HG03439 (cell line): ENCODE results near the gene POMT1.

Experiments used
- ATAC-seq: cut with Tn5 transposase; IDR thresholded peaks from one replicate; pipeline ENCODE4 v1.9.1; 2021; ENCODE audit warnings: mild to moderate bottlenecking, moderate library complexity; ENCODE audit not compliant: unreplicated experiment

Gene POMT1

DNA sequence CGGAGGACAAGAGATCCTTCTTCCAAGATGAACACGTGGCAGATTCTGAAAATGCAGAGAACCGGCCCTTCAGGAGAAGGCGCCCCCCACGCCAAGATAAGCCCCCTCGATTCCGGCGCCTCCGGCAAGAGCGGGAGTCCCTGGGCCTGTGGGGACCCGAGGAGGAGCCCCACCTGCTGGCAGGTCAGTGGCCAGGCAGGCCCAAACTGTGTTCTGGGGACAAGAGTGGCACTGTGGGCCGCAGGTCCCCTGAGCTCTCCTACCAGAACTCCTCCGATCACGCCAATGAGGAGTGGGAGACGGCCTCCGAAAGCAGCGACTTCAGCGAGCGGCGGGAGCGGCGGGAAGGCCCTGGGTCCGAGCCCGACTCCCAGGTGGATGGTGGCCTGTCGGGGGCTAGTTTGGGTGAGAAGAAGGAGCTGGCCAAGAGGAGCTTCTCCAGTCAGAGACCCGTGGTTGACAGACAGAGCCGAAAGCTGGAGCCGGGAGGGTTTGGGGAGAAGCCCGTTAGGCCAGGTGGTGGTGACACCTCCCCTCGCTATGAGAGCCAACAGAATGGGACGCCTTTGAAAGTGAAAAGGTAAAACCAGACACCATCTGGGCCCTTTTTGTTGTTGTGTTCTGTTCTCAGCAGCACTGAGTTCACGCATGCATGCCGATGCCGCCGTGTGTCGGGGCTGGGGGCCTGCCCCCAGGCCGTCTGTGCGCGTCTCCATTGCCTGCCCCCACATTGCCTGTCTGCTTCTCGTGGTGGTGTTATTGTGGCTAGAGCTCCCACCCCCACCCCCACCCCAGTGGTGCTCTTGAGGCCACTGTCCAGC, 26.6 kb upstream of the POMT1 start:
- no peak for ATAC-seq

DNA sequence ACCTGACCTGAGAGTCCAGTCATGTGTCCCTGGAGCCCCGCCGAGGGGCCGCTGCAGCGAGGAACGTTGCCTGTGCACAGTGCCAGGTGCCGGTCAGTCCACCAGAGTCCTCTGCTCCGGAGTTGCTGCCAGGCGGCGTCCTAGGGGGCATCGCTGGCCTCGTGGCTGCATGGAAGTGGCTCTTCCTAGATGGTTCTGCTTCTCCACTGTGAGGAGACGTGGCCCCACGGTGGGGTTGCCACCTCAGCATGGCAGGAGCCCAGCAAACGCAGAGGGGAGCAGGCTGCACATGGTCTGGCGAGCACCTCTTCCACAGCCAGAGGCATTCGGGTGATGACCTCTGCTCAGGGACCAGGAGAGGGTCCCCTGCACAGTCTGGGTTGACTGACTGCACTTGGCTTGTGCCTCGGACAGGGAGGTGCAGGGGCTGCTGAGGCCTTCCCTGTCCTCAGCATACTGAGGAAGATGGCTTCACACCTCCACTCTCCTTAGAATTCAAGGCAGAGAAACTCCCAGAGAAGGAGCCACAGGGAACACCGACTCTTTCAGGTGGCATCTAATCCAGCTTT, 25.9 kb upstream of the POMT1 start:
- no peak for ATAC-seq

DNA sequence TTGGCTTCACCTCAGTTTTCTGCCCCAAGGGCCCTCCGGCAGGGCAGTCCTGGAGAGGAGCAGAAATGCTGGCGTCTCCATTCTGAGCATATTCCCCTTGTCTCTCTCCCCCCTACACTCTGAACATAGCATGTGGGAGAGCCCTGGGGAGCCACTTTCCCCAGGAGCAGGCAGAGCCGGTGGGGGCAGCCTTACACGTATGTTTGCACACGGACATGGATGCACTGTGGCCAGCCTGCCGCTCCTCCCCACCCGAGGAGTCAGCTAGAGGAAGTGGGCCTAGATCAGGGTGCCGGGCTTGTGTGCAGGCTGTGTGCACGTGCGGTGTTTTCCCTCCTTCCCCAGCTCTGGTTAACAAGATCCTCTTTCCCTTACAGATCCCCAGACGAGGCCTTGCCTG, 25.4 kb upstream of the POMT1 start:
- ATAC-seq: no peak

DNA sequence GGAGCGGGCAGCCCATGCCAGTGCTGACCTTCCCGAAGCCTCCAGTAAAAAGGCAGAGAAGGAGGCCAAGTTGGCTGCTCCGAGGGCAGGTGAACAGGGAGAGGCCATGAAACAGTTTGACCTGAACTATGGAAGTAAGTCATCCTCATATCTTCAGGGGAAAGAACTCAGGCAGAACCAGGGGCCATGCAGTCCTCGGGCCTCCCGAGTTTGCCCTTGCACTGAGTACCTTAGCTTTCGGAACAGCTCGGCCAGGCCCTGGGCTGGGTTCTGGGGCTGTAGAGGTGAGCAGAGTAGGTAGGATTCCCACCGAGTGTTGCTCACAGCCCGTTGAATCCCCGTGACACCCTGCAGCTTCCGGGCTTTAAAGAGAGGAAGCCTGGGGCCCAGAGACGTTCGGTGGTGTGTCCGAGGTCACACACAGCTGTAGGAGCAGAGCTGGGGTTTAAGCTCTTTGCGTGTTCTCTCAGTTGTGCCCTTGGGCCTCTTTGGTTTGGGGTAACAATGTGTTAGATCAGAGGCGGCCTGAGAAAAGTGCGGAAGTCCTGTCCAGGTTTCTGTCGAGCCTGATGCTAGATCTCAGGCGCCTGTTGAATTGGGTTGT, 24.8 kb upstream of the POMT1 start:
- ATAC-seq: no peak

DNA sequence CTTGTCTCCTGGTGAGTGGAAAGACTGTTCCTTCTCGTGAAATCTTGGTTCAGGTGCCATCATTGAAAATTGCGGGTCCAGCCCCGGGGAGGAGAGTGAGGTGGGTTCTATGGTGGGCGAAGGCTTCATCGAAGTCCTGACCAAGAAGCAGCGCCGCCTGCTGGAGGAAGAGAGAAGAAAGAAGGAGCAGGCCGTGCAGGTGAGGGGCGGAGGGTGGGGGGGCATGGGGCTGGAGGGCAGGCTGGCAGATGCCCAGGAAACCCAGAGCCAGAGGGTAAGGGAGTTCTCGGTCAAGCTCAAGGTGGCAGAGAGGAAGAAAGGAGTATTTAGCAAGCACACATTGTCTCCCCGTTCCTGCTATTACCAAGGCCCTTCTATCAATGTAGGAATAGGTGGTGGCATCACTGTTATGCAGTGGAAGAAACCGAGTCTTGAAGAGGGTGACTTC, 24.3 kb upstream of the POMT1 start:
- ATAC-seq: no peak

DNA sequence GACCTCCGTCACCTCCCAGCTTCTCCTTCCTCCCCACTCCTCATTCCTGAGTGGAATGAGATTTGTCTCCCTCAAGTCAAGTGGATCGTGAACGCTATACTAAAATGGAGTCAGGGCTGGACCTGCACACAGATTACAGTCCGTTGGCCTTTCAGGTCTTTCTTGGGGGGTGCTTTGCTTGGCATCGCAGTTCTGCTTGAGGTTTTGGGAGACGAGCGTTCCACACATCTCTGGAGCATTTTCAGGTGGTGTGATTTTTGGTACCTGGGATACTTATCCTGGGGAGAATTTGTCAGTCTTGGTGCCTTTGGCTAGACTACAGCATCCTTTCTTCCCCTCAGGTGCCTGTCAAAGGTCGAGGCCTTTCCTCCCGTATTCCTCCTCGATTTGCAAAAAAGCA, 23.8 kb upstream of the POMT1 start:
- ATAC-seq: no peak

DNA sequence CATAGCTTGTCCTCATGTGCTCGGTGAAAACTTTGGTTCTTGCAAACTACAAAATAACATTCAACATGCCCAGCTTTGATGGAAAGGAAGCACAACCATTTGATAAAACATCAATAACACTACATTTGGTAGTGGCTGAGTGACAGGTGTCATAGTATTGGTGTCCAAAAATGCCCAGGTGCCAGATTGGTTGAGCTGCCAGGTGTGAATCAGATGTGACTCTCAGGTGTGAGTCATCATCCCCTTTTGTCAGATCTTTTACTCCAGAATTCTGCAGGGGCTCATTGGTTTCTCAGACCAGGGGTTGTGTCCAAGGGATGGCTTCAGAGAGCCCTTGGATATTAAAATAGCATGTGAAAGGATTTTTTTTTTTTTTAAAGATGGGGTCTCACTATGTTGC, 22.5 kb upstream of the POMT1 start:
- ATAC-seq: no peak

DNA sequence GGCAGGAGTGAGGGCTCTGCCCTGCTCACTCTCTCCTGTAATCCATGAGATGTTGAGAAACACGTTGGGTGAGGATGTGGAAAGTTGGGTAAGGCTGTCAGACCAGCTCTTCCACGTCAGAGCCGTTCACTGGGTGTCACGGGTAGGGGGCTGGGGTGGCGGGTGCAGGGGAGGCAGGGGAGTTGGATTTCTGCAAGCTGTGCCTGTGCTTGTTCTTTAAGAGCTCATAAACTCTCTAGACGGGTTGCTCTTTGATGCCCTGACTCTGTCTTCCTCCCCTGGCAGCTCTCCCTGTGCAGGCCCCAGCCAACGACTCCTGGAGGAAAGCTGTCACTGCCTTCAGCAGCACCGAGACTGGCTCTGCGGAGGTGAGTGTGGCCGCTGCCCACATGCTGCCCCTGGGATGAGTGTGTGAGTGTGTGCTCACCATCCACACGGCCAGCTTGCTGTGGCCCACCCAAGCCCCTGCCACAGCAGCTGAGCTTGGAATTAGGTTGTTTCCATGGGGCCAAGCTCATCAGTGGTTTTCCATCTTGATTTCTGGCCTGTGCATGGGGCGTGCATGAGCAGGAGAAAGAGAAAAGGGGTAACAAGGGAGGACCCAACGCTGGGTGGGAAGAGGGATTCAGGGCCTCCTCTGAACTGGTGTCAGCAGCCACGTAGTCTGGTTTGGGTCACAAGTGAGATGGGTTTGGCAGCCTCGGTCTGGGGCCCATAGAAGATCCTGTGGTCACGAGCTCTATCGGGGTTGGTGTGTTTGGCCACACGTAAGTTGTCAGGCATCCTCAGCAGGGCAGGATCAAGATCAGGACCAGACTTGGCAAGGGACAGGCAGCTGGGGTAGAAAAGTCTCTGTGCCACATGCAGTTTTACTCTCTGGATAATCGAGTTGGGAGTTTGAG, 21.0 kb upstream of the POMT1 start:
- no peak for ATAC-seq

DNA sequence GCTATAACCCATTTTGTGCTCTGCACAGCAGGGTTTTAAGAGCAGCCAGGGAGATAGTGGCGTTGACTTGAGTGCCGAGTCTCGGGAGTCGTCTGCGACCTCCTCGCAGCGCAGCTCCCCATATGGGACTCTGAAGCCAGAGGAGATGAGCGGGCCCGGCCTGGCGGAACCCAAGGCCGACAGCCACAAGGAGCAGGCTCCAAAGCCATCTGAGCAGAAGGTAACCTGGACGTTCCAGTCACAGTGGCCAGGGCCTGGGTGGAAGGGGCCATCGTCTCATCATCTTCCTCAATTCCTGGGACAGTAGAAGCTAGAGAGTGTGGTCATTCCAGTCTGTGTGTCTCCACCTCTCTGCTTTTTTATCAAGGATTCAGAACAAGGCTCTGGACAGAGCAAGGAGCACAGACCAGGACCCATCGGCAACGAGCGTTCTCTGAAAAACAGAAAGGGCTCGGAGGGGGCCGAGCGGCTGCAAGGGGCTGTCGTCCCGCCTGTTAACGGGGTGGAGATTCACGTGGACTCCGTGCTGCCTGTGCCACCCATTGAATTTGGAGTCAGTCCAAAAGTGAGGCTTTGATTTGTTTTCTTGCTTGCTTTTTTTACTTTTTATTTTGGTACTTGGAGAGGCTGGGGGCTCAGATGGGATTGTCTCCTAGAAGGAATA, 20.2 kb upstream of the POMT1 start:
- no peak for ATAC-seq

DNA sequence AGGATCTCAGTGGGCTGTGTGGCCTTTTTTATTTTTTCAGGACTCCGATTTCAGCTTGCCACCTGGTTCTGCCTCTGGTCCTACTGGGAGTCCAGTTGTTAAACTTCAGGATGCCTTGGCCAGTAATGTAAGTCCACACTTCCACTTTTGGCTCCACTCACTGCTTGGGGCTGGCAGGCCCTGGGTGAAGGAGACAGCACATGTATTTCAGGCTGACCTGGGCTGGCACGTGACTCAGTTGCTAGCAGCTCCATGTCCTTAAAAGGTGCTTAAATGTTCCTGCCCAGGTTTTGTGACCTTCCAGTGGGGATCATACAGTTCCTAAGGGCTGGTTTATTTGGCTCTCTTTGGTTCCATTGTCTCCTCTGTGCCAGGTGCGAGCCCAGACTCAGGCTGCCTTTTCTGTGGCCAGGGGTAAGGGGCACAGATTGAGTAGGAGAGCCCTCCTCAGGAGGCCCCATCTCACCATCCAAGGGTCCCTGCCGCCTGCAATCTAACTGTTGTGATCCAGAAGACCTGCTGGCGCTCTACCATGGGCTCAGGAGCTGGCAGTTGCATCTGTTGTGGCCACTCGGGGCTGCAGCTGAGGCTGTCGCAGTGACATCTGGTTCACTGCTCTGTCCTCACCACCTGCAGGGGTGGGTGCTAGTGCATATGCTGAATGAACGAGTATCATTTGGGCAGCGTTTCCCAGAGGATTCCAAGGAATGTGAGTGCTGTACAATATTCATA, 19.2 kb upstream of the POMT1 start:
- no peak for ATAC-seq

DNA sequence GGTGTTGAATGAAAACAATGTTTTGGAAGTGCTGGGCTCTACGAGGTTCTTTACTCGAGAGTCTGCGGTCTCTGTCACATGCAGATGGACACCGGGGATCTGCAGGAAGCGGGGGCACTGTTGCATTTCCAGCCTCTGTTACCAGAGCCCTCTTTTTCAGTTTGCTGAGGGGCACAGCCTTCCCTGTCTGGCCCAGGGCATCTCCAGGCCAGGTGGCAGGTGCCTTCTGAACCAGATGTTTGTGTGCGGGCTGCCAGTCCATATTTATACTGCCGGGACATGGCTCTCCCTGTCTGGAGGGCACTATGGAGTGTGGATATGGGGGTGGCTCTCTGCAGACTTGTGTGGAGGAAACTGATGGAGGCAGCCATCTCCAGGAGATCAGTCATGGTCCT, 18.7 kb upstream of the POMT1 start:
- no peak for ATAC-seq

DNA sequence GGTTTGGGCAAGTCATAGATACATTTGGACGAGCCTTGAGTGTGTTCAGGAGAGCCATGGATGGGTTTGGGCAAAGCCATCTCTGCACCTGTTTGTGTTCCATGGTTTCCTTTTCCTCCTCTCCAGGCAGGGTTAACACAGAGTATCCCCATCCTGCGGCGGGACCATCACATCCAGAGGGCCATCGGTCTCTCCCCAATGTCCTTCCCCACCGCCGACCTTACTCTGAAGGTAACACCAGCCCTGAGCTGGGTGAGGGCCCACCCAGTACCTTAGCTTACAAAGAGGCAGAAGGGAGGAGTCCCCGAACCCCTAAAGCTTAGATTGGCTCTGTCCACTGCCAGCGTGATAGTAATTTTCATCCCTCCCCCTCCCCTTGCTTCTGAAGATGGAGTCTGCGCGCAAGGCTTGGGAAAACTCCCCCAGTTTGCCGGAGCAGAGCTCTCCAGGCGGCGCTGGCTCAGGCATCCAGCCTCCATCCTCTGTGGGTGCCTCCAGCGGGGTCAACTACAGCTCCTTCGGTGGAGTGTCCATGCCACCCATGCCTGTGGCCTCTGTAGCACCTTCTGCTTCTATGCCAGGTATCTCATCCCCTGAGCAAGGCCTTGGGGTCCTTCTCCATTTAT, 18.0 kb upstream of the POMT1 start:
- no peak for ATAC-seq

DNA sequence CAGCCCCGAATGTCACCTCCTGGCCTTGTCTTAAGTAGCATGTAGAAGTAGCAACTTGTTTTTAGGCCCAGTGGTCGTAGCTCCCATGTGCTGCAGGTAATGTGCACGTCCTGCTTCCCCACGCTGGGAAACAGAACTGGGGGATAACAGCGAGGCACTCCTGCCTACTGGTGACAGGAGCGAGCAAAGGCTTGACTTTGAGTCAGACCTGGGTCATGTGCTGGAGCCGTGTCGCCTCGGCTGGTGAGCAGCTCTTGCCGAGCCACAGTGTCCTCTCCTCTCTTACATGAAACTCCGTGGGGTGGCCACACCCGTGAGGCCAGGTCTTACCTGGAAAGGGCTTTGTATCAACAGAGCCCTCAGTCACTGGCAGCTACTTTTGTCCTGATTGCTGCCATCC, 17.5 kb upstream of the POMT1 start:
- ATAC-seq: no peak

DNA sequence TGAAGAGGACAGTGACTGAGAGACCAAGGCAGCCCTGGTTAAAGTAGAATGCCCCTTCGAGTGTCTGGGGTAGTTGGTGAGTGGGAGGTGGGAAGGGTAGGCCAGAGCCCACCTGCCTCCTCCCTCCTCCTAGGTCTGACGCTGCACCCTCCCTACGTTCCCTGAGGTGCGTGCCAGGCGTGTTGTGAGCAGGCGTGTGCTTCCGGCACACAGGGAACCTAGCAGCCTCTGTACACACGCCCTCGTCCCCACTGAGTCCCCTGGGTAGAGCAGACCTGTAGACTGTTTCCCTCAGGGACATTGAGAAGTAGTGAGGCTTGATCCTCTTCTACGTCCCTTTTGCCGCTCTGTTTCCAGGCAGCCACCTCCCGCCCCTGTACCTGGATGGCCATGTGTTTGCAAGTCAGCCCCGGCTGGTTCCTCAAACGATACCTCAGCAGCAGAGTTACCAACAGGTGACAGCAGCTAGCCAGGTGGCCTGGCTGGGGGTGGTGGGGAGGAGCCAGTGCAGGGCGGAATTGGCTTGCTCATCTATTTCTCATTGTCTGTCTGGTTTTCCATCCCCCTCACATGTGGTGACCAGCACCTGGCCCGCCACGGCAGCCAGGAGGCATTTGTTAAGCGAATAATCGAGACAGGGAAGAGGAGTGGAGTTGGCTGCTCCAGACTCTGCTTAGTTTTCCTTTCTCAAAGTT, 16.8 kb upstream of the POMT1 start:
- no peak for ATAC-seq

DNA sequence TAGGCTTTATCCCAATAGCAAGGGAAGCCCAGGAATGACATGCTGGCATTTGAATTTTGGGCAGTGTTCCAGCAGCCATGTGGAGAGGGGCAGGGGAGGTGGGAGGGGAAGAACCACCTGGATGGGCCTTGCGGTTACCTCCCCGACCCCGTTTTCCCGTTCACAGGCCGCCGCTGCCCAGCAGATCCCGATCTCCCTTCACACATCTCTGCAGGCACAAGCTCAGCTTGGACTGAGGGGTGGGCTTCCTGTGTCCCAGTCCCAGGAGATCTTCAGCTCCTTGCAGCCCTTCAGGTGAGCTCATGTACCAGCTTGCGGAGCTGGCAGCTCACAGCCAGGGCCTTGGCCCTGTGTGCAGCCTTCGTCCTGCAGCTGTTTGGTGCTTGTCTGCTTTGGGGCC, 15.7 kb upstream of the POMT1 start:
- no peak for ATAC-seq

DNA sequence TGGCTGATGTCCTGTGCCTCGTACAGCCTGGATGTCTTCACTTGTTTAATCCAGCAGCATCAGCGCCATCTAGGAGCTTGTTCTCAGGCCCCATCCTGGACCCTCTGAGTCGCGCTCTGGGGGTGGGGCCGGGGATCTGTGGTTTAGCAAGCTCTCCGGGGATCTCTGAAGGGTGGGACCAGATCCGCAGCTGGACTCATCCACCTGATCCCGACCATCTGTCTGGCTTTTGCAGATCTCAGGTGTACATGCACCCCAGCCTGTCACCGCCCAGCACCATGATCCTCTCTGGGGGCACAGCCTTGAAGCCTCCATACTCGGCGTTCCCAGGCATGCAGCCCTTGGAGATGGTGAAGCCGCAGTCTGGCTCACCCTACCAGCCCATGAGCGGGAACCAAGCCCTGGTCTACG, 15.1 kb upstream of the POMT1 start:
- no peak for ATAC-seq

DNA sequence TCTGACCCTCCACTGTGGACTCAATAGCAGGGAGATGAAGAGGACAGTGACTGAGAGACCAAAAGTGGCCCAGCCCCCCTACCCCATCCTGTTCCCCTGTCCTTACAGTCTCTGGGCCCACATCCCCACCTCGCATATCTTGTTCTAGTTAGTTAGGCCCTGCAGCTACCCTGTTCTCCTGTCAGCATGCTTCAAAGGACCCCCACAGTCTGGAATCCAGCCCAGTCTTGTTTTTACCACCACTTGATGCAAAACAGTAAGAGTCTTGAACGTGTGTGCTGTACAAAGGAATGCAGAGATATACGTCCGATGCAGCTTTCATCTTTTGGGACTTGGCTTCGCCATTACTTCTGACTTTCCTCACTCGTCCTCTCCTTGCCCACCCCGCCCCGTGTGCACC, 12.2 kb upstream of the POMT1 start:
- ATAC-seq: no peak

DNA sequence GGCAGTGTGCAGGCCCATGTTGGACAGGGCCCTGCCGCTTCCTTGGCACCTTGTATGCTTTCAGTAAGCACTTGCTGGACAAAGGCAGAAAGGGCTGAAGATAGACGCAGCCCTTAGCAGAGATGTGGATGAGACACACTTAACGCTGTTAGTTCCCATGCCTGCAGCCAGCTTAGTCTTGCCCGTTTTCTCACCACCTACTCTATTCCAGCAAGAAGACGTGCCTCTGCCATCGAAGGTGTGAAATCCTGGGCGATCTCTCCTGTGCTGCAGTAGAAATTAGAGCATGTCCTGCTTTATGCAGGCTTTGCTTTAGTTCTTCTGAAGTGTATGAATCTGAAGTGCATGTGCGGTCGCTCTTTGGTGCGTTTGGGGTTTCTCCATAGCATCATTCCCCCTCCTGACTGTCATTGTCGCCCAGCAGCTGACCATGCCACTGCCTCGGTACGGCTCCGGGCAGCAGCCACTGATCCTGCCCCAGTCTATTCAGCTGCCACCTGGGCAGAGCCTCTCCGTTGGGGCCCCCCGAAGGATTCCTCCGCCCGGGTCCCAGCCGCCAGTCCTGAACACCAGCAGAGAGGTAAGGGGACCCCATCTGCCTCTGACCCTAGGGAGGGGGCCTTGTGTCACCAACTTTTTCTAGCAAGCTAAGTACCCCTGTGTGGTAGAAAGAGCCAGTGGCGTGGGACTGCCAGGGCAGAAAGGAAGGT, 11.6 kb upstream of the POMT1 start:
- ATAC-seq: no peak
